Endodermal cell (in vitro differentiated cells): ENCODE results near the gene KRTAP9-9. TPM values are rescaled to one million over a fixed set of nuclear protein-coding genes. Genes with fewer than 3 reads are reported as not detected.
"Not testable (repeated sequence)": the region's sequence is repeated elsewhere in the genome, so short reads cannot be mapped to it uniquely, and the experiment has no call there.

Source experiments
- DNase-seq: peaks from one replicate; pipeline ENCODE4 v3.0.0-alpha.2; 2017
- H3K27ac ChIP-seq: 2 replicates; pipeline ENCODE4 v1.5.1; 2013; ENCODE audit warnings: mild to moderate bottlenecking, low read depth, low read length, moderate library complexity
- H3K27me3 ChIP-seq: 2 replicates; pipeline ENCODE4 v1.6.1; 2013; ENCODE audit warnings: mild to moderate bottlenecking, low read length, moderate library complexity; ENCODE audit not compliant: insufficient read depth, control insufficient read depth, poor library complexity, severe bottlenecking
- H3K36me3 ChIP-seq: 2 replicates; pipeline ENCODE4 v1.7.0; 2013; ENCODE audit warnings: mild to moderate bottlenecking, low read length, moderate library complexity; ENCODE audit not compliant: control insufficient read depth, insufficient read depth
- H3K4me1 ChIP-seq: one replicate; pipeline ENCODE4 v1.7.0; 2013; ENCODE audit warnings: low read length; ENCODE audit not compliant: control insufficient read depth, insufficient read depth
- H3K4me3 ChIP-seq: 2 replicates; pipeline ENCODE4 v1.5.1; 2013; ENCODE audit warnings: mild to moderate bottlenecking, low read length, moderate library complexity
- H3K9ac ChIP-seq: 2 replicates; pipeline ENCODE4 v1.6.1; 2013; ENCODE audit warnings: mild to moderate bottlenecking, low read length, moderate library complexity; ENCODE audit not compliant: poor library complexity, severe bottlenecking; ENCODE audit errors: extremely low read depth
- H3K9me3 ChIP-seq: 2 replicates; pipeline ENCODE4 v1.6.1; 2013; ENCODE audit warnings: mild to moderate bottlenecking, low read length, moderate library complexity; ENCODE audit not compliant: control insufficient read depth
- H3K27ac Mint-ChIP-seq: 2 replicates; pipeline ENCODE4 v1.8.0; 2020; ENCODE audit warnings: mixed read lengths
- H3K27me3 Mint-ChIP-seq: 2 replicates; pipeline ENCODE4 v1.8.0; 2021; ENCODE audit warnings: mild to moderate bottlenecking, mixed read lengths; ENCODE audit not compliant: insufficient read depth
- H3K36me3 Mint-ChIP-seq: 2 replicates; pipeline ENCODE4 v1.8.0; 2020; ENCODE audit warnings: low read depth, mixed read lengths
- H3K4me1 Mint-ChIP-seq: 2 replicates; pipeline ENCODE4 v1.8.0; 2020; ENCODE audit warnings: mixed read lengths
- H3K4me3 Mint-ChIP-seq: 2 replicates; pipeline ENCODE4 v1.8.0; 2020; ENCODE audit warnings: mild to moderate bottlenecking, moderate library complexity, mixed read lengths
- H3K9me3 Mint-ChIP-seq: 2 replicates; pipeline ENCODE4 v1.8.0; 2020; ENCODE audit warnings: mild to moderate bottlenecking, mixed read lengths
- CTCF ChIP-seq: fragments of 200-600 bp; sonication (generic); conservative IDR thresholded peaks from 2 replicates; pipeline ENCODE4 v1.5.0; 2021; ENCODE audit warnings: antibody characterized with exemption, mild to moderate bottlenecking
- WGBS, 2 experiments: methylation state at CpG; one replicate each; pipeline versions ENCODE4 v1.1.5 to v1.1.7; 2013; ENCODE audit warnings: missing lambda C conversion rate in 2 of 2, mixed read lengths in 1 of 2; ENCODE audit not compliant: insufficient coverage in 1 of 2, insufficient read length in 1 of 2; 5-methylcytosine and 5-hydroxymethylcytosine counted together
- long read RNA-seq, 4 experiments: library from polyadenylated mRNA in 2 of 4; library from RNA in 1 of 4; library from capped mRNA in 1 of 4; stranded (forward) in 3 of 4; unstranded in 1 of 4; transcript quantifications; one replicate each; pipeline ENCODE4 v2.0.0, GENCODE V29; 2020 to 2021; ENCODE audit warnings: inconsistent platforms in 1 of 4
- polyA plus RNA-seq, 2 experiments: library from polyadenylated mRNA; stranded (reverse); fragments of 50-300 nt; gene quantifications; one replicate each; pipeline ENCODE4 v1.2.3, GENCODE V29; 2013
- total RNA-seq, 2 donors: library from RNA; stranded (reverse); fragmentation: NEBNext Ultra II Directional in 1 of 2; extraction: Animal tissue kit (Norgen Biotek cat#: 25700) in 1 of 2; gene quantifications; 2 replicates in 1 of 2; 3 replicates in 1 of 2; pipeline ENCODE4 v1.2.1, GENCODE V29; 2021

The KRTAP9-9 gene
- not detected for total RNA-seq
- not detected for polyA plus RNA-seq (2013, experiment 1 of 2)
- not detected for polyA plus RNA-seq (2013, experiment 2 of 2)
- long read RNA-seq, experiment 1 = 0 reads
- long read RNA-seq, experiment 2 = 0 reads
- long read RNA-seq, experiment 3 = 0 reads
- long read RNA-seq, experiment 4 = 0 reads

- 78% methylated on average over 5 of the region's 5 CpGs; no CpG with 5 or more reads in 1 of the 2 experiments for WGBS, 2 experiments
- not testable (repeated sequence) for H3K27ac ChIP-seq, H3K4me1 ChIP-seq, H3K9me3 ChIP-seq, H3K36me3 Mint-ChIP-seq, H3K9ac ChIP-seq, H3K9me3 Mint-ChIP-seq, H3K4me1 Mint-ChIP-seq, H3K4me3 Mint-ChIP-seq, H3K27ac Mint-ChIP-seq, H3K4me3 ChIP-seq, DNase-seq, H3K36me3 ChIP-seq
- peaks cover 60% of the 10 kb centered on the region for H3K27me3 ChIP-seq
- H3K27me3 Mint-ChIP-seq = peaks cover 43% of the 10 kb centered on the region
Observed at GRCh38 chr17:41255381-41256290, at the start of gene KRTAP9-9. KRTAP9-9 (plus strand) TSS chr17:41255384.

GRCh38 chr17:41211845-41212466, 43.2 kb upstream of the KRTAP9-9 start:
- Histone ChIP-seq H3K36me3 (no peaks in the 10 kb centered on the region), H3K27ac (no peak overlapping the region), H3K9ac (no peak overlapping the region), H3K4me3 (no peak overlapping the region), H3K9me3 (no peaks in the 10 kb centered on the region), H3K27me3 (no peaks in the 10 kb centered on the region), H3K4me1 (no peaks in the 10 kb centered on the region)
- no peak overlapping the region for H3K4me3 Mint-ChIP-seq
- H3K4me1 Mint-ChIP-seq = no peaks in the 10 kb centered on the region
- 70 to 83% methylated on average over 1 of the region's 1 CpG for WGBS, 2 experiments
- no peak for TF ChIP-seq CTCF
- H3K27me3 Mint-ChIP-seq = peaks cover 5% of the 10 kb centered on the region
- H3K27ac Mint-ChIP-seq = no peak overlapping the region
- DNase-seq = no peak
- peaks cover 15% of the 10 kb centered on the region for H3K9me3 Mint-ChIP-seq
- no peaks in the 10 kb centered on the region for H3K36me3 Mint-ChIP-seq

- TF ChIP-seq CTCF = no peak
- no peaks in the 10 kb centered on the region for H3K9me3 ChIP-seq
- no peaks in the 10 kb centered on the region for H3K27me3 ChIP-seq
- H3K9me3 Mint-ChIP-seq = peaks cover 10% of the 10 kb centered on the region
- H3K36me3 ChIP-seq = no peaks in the 10 kb centered on the region
- WGBS, 2 experiments = 82 to 86% methylated on average over 5 to 7 of the region's 7 CpGs
- no peak overlapping the region for H3K27ac Mint-ChIP-seq
- H3K27ac ChIP-seq = no peak overlapping the region
- H3K27me3 Mint-ChIP-seq = peaks cover 5% of the 10 kb centered on the region
- H3K4me1 Mint-ChIP-seq = no peaks in the 10 kb centered on the region
- H3K4me3 ChIP-seq = no peak overlapping the region
- H3K4me1 ChIP-seq = no peaks in the 10 kb centered on the region
- no peaks in the 10 kb centered on the region for H3K36me3 Mint-ChIP-seq
- DNase-seq = no peak
- no peak overlapping the region for H3K4me3 Mint-ChIP-seq
- no peak overlapping the region for H3K9ac ChIP-seq
Observed at GRCh38 chr17:41212524-41213169, 42.5 kb upstream of the KRTAP9-9 start.
